Fibroblast of the aortic adventitia (primary cell): Measurements from ENCODE around the gene TEAD1. TPM values are rescaled to one million over a fixed set of nuclear protein-coding genes. Genes with fewer than 3 reads are reported as not detected.

ENCODE experiments used
- DNase-seq: peaks from one replicate; pipeline ENCODE4 v3.0.0-alpha.2; 2010; ENCODE audit warnings: low read depth
- H3K4me3 ChIP-seq: 2 replicates; pipeline ENCODE4 v1.5.1; 2011; ENCODE audit warnings: low read depth, mild to moderate bottlenecking, control low read depth, low read length, moderate library complexity
- total RNA-seq: library from RNA; depleted of rRNA; stranded (reverse); fragments of >200 nt; gene quantifications from 2 replicates; pipeline ENCODE4 v1.2.3, GENCODE V29; 2012; ENCODE audit warnings: low replicate concordance
- TF ChIP-seq, protein P1 (sequence below): IDR thresholded peaks from 2 replicates; pipeline ENCODE4 v1.5.1; 2011; ENCODE audit warnings: mild to moderate bottlenecking, low read length, control low read depth, inconsistent platforms; ENCODE audit not compliant: insufficient read depth

Gene TEAD1
- total RNA-seq, 1 donor, result 117 TPM

DNA sequence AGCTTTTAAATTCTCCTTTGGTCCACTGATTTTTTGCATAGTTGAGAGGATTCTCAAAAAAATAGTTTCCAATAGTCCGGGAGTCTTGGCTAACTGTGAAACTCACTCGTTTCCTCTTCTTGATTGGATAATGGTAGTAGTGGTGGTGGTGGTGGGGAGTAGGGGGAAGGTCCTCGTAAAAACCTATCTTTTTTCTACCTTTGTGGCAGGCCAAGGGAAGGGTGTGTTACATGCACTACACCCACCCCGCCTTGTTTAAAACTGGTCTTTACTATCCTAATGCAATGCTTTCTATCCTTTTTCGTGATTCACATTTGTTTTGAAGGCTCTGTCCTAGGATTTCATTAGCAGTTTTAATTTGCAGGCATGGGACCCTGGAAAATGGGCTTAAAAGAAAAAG lies 4.8 kb downstream of the TEAD1 start:
- TF ChIP-seq, protein P1, sequence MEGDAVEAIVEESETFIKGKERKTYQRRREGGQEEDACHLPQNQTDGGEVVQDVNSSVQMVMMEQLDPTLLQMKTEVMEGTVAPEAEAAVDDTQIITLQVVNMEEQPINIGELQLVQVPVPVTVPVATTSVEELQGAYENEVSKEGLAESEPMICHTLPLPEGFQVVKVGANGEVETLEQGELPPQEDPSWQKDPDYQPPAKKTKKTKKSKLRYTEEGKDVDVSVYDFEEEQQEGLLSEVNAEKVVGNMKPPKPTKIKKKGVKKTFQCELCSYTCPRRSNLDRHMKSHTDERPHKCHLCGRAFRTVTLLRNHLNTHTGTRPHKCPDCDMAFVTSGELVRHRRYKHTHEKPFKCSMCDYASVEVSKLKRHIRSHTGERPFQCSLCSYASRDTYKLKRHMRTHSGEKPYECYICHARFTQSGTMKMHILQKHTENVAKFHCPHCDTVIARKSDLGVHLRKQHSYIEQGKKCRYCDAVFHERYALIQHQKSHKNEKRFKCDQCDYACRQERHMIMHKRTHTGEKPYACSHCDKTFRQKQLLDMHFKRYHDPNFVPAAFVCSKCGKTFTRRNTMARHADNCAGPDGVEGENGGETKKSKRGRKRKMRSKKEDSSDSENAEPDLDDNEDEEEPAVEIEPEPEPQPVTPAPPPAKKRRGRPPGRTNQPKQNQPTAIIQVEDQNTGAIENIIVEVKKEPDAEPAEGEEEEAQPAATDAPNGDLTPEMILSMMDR, result no peak
- no peak for DNase-seq
- peak overlapping the region; percentile 4 for H3K4me3 ChIP-seq

DNA sequence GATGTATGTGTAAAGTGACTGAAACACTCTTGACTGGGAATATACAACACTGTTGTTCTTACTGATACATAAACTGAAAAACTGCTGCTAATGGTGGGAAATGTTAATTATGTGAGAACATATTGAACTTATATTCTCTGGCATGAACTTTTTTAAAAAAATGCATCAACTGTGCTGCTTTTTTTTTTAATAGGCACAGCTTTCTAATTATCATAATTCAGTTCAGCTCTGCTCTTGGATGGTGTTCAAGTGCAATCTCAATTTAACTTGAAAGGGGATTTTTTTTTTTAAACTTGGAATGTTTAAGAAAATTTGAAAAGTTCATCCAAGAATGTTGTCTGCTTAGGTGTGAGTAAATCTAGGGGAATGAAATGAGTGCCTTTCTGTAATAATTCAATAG lies 5.2 kb downstream of the TEAD1 start:
- DNase-seq, result no peak
- peak overlapping the region; percentile 2 for H3K4me3 ChIP-seq
- TF ChIP-seq, protein P1, result no peak

DNA sequence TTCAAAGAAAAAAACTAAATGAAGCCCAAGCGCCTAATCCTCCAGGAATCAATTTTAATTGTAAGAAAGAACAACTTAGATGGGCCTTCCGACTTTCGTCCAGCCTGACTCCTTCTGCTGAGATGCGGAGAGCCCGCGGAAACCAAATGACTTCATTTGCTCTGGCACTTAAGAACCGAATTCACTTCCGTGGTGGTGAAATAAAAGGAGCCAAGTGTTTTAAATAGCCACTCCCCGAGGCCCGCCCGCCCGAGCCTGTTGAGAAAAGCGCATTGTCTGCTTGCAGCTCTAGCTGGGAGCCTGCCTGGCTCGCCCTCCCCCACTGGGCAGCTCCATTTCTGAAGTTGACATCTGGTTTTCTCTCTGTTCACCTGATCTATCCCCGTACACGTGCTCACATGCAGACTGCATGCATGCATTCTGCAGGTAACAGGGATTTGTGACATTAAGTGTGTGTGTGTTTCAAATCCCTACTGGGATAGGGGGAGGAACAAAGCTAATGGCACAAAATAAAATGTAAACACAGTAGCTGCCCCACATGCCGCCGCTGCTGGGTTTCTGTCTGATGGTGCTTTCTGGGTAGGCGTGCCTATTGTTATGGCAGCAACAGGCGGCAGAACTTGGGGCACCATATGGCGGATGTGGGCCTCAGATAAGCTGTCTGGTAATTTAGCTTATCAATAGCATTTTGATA lies 6.2 kb downstream of the TEAD1 start:
- peak; percentile 94 for DNase-seq
- TF ChIP-seq, protein P1, result no peak
- peak overlapping the region; percentile 34 for H3K4me3 ChIP-seq

DNA sequence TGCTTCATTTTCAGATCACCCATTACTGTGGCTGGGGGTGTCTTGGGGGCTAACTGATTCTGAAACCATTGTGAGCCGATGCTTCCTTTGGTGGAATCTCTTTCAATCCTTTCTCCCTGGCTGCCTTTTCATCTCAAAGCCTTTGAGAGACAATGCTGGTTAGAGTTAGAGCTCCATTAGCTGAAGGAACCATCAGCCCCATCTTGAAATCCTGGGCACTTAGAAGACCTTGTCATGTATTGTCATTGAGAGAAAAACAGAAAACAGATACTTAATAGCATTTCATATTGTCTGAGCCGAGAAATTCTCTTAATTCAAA lies 6.7 kb downstream of the TEAD1 start:
- TF ChIP-seq, protein P1, result no peak
- DNase-seq, result no peak
- no peak overlapping the region for H3K4me3 ChIP-seq

DNA sequence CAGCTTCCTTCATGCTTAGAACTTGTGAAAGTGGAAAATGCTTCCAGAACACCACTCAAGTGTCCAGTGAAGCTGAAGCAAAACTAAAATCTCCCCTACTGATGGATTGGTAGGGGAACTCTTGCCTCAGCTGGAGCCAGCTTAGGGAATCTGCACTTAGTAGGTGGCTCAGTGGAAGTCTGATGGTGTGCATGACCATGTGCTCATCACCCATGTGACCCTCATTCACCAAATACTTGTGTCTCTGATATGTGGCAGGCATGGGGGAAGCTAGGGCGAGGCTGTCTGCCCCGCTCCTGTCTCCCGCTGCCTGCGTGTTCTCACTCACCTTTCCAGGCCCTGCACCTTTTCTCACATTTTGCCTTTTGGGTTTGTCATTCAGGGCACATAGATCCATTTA lies 7.2 kb downstream of the TEAD1 start:
- H3K4me3 ChIP-seq, result no peak overlapping the region
- TF ChIP-seq, protein P1, result no peak

DNA sequence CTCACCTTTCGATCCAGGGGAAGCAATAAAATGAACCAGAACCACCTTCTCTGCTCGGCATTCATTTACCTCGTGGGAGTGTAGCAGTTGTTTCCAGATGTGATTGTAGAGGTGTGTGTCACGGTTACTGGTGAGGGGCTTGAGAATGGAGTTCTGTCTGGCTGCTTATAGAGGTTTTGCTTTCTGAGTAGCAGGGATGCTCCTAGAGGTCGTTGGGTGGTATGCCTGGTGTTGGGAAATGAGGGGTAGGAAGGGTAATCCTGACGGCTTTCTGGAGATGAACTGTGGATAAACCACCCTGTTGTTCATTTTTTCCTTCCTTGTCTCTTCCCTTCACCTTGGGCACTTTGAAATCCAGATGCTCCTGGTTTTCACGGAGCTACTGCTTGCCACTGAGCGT lies 8.1 kb downstream of the TEAD1 start:
- TF ChIP-seq, protein P1, result no peak
- H3K4me3 ChIP-seq, result no peak overlapping the region

More for the DNA sequence above, 7.2 kb downstream of the TEAD1 start:
- no peak for DNase-seq

DNA sequence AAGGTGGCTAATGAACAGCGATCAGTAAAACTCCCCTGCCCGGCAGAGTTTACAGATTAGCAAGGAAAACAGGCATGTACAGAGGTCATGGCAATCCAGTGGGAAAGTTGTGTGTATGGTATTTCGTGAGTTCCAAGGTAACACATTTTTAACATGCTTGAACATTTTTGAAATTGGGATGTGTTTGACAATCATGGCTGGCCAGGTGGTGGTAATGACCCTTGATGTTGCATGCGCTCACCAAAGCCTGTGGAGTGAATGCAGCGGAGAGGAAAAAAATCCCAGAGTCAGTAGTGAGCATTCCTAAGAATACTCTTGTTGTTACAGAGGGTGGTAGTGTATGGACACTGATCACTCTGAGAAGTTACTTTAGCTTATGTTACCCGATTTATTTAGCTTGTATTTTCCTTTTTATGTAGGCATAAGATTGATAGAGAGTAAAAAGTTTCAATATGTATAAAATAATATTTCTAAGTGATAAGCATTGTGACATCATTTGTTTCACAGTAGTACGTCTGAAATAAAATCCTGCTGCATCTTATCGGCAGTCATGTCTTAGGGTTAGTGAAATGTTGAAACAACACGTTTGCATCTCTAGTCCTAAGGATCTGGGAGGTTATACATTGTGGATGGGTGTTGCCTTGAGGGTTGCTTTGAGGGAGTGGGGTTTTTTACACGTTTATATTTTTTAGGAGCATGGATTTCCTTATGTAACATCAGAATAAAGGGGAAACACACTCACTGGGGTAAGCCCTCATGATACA lies 8.7 kb downstream of the TEAD1 start:
- DNase-seq, result no peak
- TF ChIP-seq, protein P1, result no peak
- no peak overlapping the region for H3K4me3 ChIP-seq

More for the DNA sequence above, 8.1 kb downstream of the TEAD1 start:
- no peak for DNase-seq
